ENCODE measurements around the gene DGKB. TPM values are rescaled to one million over a fixed set of nuclear protein-coding genes. Genes with fewer than 3 reads are reported as not detected.

DGKB gene
- polyA plus RNA-seq, 2 of the 4 experiments (the other 2 are of a cell fraction) = 0.01 TPM; not detected in 1

GRCh38 chr7:14900051-14900450 lies 2.5 kb downstream of the DGKB start:
- ATAC-seq (no peak), DNase-seq (ENCODE audit: low read depth in 1 of 2, low spot score in 1 of 2) (no peak), FAIRE-seq (no peak)
- no peak overlapping the region for H3K4me2 ChIP-seq
- ChIA-PET POLR2A (no interaction called here), CTCF (no interaction called here)
- H3K9me3 ChIP-seq = no peaks in the 10 kb centered on the region
- no peaks in the 10 kb centered on the region for H3K4me1 ChIP-seq
- H3K27ac ChIP-seq = no peak overlapping the region
- WGBS (ENCODE audit: missing lambda C conversion rate) = 19% methylated on average over 4 of the region's 4 CpGs
- TF ChIP-seq USF2 (IDR thresholded peaks at IDR 0.05) (no peak), HEYL (CRISPR knock-in tag; IDR thresholded peaks at IDR 0.05) (no peak), NPAS2 (CRISPR knock-in tag; IDR thresholded peaks at IDR 0.05; ENCODE audit: borderline replicate concordance) (no peak), ATOH8 (CRISPR knock-in tag; IDR thresholded peaks at IDR 0.05; ENCODE audit: low read depth) (no peak), ZSCAN20 (CRISPR knock-in tag; IDR thresholded peaks at IDR 0.05) (no peak), SMC3 (IDR thresholded peaks at IDR 0.05) (no peak), JUNB (IDR thresholded peaks at IDR 0.05) (no peak)
- no peak overlapping the region for H3K4me3 ChIP-seq

GRCh38 chr7:14899030-14899429 lies 3.5 kb downstream of the DGKB start:
- no peak overlapping the region for H3K4me3 ChIP-seq
- H3K27ac ChIP-seq = no peak overlapping the region
- H3K4me2 ChIP-seq = no peak overlapping the region
- H3K9me3 ChIP-seq = no peaks in the 10 kb centered on the region
- FAIRE-seq (no peak), DNase-seq (ENCODE audit: low read depth in 1 of 2, low spot score in 1 of 2) (no peak), ATAC-seq (no peak)
- ChIA-PET POLR2A (no interaction called here), CTCF (interaction anchor here (0.7 kb wide), 1 partner anchor 51 kb away, joined by 3 read pairs; no protein-coding TSS in a partner anchor)
- no peak for TF ChIP-seq RNF2 (IDR thresholded peaks at IDR 0.05; ENCODE audit: borderline replicate concordance, low read depth)
- no peak for TF ChIP-seq MAZ (IDR thresholded peaks at IDR 0.05; ENCODE audit: borderline replicate concordance, low read depth, low read length)
- no peak for TF ChIP-seq CBX8 (IDR thresholded peaks at IDR 0.05)
- no peak for TF ChIP-seq PBX3 (IDR thresholded peaks at IDR 0.05)
- TF ChIP-seq RFX5 (IDR thresholded peaks at IDR 0.05) = no peak
- no peak for TF ChIP-seq ZC3H11A (IDR thresholded peaks at IDR 0.05)
- no peak for TF ChIP-seq HOXB5 (CRISPR knock-in tag; IDR thresholded peaks at IDR 0.05)
- TF ChIP-seq FOSL2 (IDR thresholded peaks at IDR 0.05) = no peak
- no peak for TF ChIP-seq FOSL2 (CRISPR knock-in tag; IDR thresholded peaks at IDR 0.05)
- no peak for TF ChIP-seq CEBPB (IDR thresholded peaks at IDR 0.05)
- TF ChIP-seq BCL3 (IDR thresholded peaks at IDR 0.05) = no peak
- TF ChIP-seq USF2 (IDR thresholded peaks at IDR 0.05) = no peak
- TF ChIP-seq ZFP36 (IDR thresholded peaks at IDR 0.05; ENCODE audit: borderline replicate concordance, partially characterized antibody) = no peak
- TF ChIP-seq ZSCAN20 (CRISPR knock-in tag; IDR thresholded peaks at IDR 0.05) = no peak
- TF ChIP-seq RAD21 (conservative IDR thresholded peaks at IDR 0.05 in 1 of 2, IDR thresholded peaks at IDR 0.05 in 1 of 2) = no peak
- TF ChIP-seq ZNF302 (CRISPR knock-in tag; IDR thresholded peaks at IDR 0.05) = no peak
- TF ChIP-seq POLR2AphosphoS2 (conservative IDR thresholded peaks at IDR 0.05; ENCODE audit: low read length) = no peak
- H3K4me1 ChIP-seq = no peaks in the 10 kb centered on the region
- 11% methylated on average over 3 of the region's 3 CpGs for WGBS (ENCODE audit: missing lambda C conversion rate)

Data from A549 (cell line).